ENCODE data around the gene IDH3B.

The IDH3B gene

GRCh38 chr20:2655331-2656116 is 8.5 kb downstream of the IDH3B start:
- no peak for DNase-seq

- no peak for DNase-seq
These were observed 9.2 kb downstream of the IDH3B start for GRCh38 chr20:2654831-2655230.

- DNase-seq = no peak
These were observed 9.6 kb downstream of the IDH3B start for GRCh38 chr20:2654384-2654822.

GRCh38 chr20:2653556-2654383 is 10.2 kb downstream of the IDH3B start:
- no peak for DNase-seq

- no peak for DNase-seq
These were observed 11.1 kb downstream of the IDH3B start for GRCh38 chr20:2652724-2653555.

- DNase-seq = peak; percentile 94
These were observed 12.0 kb downstream of the IDH3B start, which contains the start of gene NOP56 for GRCh38 chr20:2651772-2652723. TSS of gene NOP56 (plus strand) at chr20:2652632. CDS start at chr20:2652661, 29 bp downstream.

GRCh38 chr20:2643708-2644107 is 20.3 kb downstream of the IDH3B start:
- DNase-seq = no peak

- DNase-seq = no peak
These were observed 23.1 kb downstream of the IDH3B start for GRCh38 chr20:2640899-2641298.

GRCh38 chr20:2640260-2640659 is 23.8 kb downstream of the IDH3B start:
- no peak for DNase-seq

- no peak for DNase-seq
These were observed 26.8 kb downstream of the IDH3B start for GRCh38 chr20:2637246-2637645.

- DNase-seq = no peak
These were observed 30.6 kb downstream of the IDH3B start for GRCh38 chr20:2633381-2633780.

- no peak for DNase-seq
These were observed 32.8 kb downstream of the IDH3B start for GRCh38 chr20:2631228-2631627.

GRCh38 chr20:2626853-2627541 is 37.0 kb downstream of the IDH3B start:
- no peak for DNase-seq

GRCh38 chr20:2625062-2625461 is 39.0 kb downstream of the IDH3B start:
- no peak for DNase-seq

- no peak for DNase-seq
These were observed 39.8 kb downstream of the IDH3B start for GRCh38 chr20:2624190-2624589.

- DNase-seq = no peak
These were observed 43.9 kb downstream of the IDH3B start for GRCh38 chr20:2619961-2620595.

GRCh38 chr20:2619337-2619736 is 44.7 kb downstream of the IDH3B start:
- DNase-seq = no peak

GRCh38 chr20:2618815-2619214 is 45.2 kb downstream of the IDH3B start:
- DNase-seq = no peak

GRCh38 chr20:2617099-2617714 is 46.8 kb downstream of the IDH3B start:
- no peak for DNase-seq

- no peak for DNase-seq
These were observed 47.4 kb downstream of the IDH3B start for GRCh38 chr20:2616634-2617033.

All from activated gamma-delta T cell (primary cell).